ENCODE measurements around the gene EQTN.

The EQTN gene

GRCh38 chr9:27273186-27273585 is 23.8 kb downstream of the EQTN start:
- TF ChIP-seq CTCF (IDR thresholded peaks at IDR 0.05), result no peak
- Histone ChIP-seq H3K9me3 (no peaks in the 10 kb centered on the region), H3K4me3 (ENCODE audit: low read depth in 1 of 2, low read length in 1 of 2) (no peak overlapping the region), H3K27ac (no peak overlapping the region), H3K36me3 (no peaks in the 10 kb centered on the region), H3K4me1 (ENCODE audit: control insufficient read depth in 1 of 2, insufficient read depth in 1 of 2, low read depth in 1 of 2, low read length in 1 of 2) (no peaks in the 10 kb centered on the region), H3K27me3 (no peaks in the 10 kb centered on the region)

GRCh38 chr9:27272103-27272502 is 24.8 kb downstream of the EQTN start:
- Histone ChIP-seq H3K9me3 (no peaks in the 10 kb centered on the region), H3K27ac (no peak overlapping the region), H3K36me3 (no peaks in the 10 kb centered on the region), H3K4me3 (ENCODE audit: low read depth in 1 of 2, low read length in 1 of 2) (no peak overlapping the region), H3K27me3 (no peaks in the 10 kb centered on the region), H3K4me1 (ENCODE audit: control insufficient read depth in 1 of 2, insufficient read depth in 1 of 2, low read depth in 1 of 2, low read length in 1 of 2) (no peaks in the 10 kb centered on the region)
- no peak for TF ChIP-seq CTCF (IDR thresholded peaks at IDR 0.05)

- H3K36me3 ChIP-seq, result no peaks in the 10 kb centered on the region
- H3K27me3 ChIP-seq, result no peaks in the 10 kb centered on the region
- no peaks in the 10 kb centered on the region for H3K9me3 ChIP-seq
- no peaks in the 10 kb centered on the region for H3K4me1 ChIP-seq (ENCODE audit: control insufficient read depth in 1 of 2, insufficient read depth in 1 of 2, low read depth in 1 of 2, low read length in 1 of 2)
- no peak overlapping the region for H3K4me3 ChIP-seq (ENCODE audit: low read depth in 1 of 2, low read length in 1 of 2)
- H3K27ac ChIP-seq, result no peak overlapping the region
- no peak for TF ChIP-seq CTCF (IDR thresholded peaks at IDR 0.05)
These were observed 35.3 kb downstream of the EQTN start for GRCh38 chr9:27261517-27262211.

GRCh38 chr9:27260789-27261516 is 36.0 kb downstream of the EQTN start:
- Histone ChIP-seq H3K36me3 (no peaks in the 10 kb centered on the region), H3K27ac (no peak overlapping the region), H3K27me3 (no peaks in the 10 kb centered on the region), H3K4me3 (ENCODE audit: low read depth in 1 of 2, low read length in 1 of 2) (no peak overlapping the region), H3K9me3 (no peaks in the 10 kb centered on the region), H3K4me1 (ENCODE audit: control insufficient read depth in 1 of 2, insufficient read depth in 1 of 2, low read depth in 1 of 2, low read length in 1 of 2) (no peaks in the 10 kb centered on the region)
- no peak for TF ChIP-seq CTCF (IDR thresholded peaks at IDR 0.05)

- Histone ChIP-seq H3K27ac (no peak overlapping the region), H3K4me1 (ENCODE audit: control insufficient read depth in 1 of 2, insufficient read depth in 1 of 2, low read depth in 1 of 2, low read length in 1 of 2) (no peaks in the 10 kb centered on the region), H3K36me3 (no peaks in the 10 kb centered on the region), H3K27me3 (no peaks in the 10 kb centered on the region), H3K9me3 (no peaks in the 10 kb centered on the region), H3K4me3 (ENCODE audit: low read depth in 1 of 2, low read length in 1 of 2) (no peak overlapping the region)
- no peak for TF ChIP-seq CTCF (IDR thresholded peaks at IDR 0.05)
These were observed 38.3 kb downstream of the EQTN start for GRCh38 chr9:27258662-27259061.

Data from neutrophil (primary cell).